HG03457 (cell line): Measurements from ENCODE around the gene ZMYND10.

Source experiments
- ATAC-seq: cut with Tn5 transposase; IDR thresholded peaks from one replicate; pipeline ENCODE4 v1.9.1; 2021; ENCODE audit warnings: moderate number of reproducible peaks; ENCODE audit not compliant: unreplicated experiment

Gene ZMYND10

GRCh38 chr3:50350213-50350526 lies 4.6 kb upstream of the ZMYND10 start:
- no peak for ATAC-seq

- ATAC-seq, result no peak
Measured at GRCh38 chr3:50347187-50347813, 1.8 kb upstream of the ZMYND10 start.

- ATAC-seq, result no peak
Measured at GRCh38 chr3:50345008-50345407, 524 bp downstream of the ZMYND10 start.

GRCh38 chr3:50342813-50343633 lies 2.5 kb downstream of the ZMYND10 start:
- no peak for ATAC-seq

GRCh38 chr3:50341996-50342650 lies 3.4 kb downstream of the ZMYND10 start:
- no peak for ATAC-seq

- ATAC-seq, result no peak
Measured at GRCh38 chr3:50341537-50341936, 4.0 kb downstream of the ZMYND10 start.

GRCh38 chr3:50340448-50341329 lies 4.8 kb downstream of the ZMYND10 start, which contains the start of gene RASSF1:
Gene RASSF1, minus strand, starts transcription at chr3:50340836. Its CDS starts 31 bp downstream, at chr3:50340805.
- no peak for ATAC-seq

- no peak for ATAC-seq
Measured at GRCh38 chr3:50340147-50340447, 5.4 kb downstream of the ZMYND10 start.

- no peak for ATAC-seq
Measured at GRCh38 chr3:50339485-50340146, 5.9 kb downstream of the ZMYND10 start.

- no peak for ATAC-seq
Measured at GRCh38 chr3:50338965-50339364, 6.6 kb downstream of the ZMYND10 start.

- ATAC-seq, result peak; percentile 48
Measured at GRCh38 chr3:50337175-50337861, 8.2 kb downstream of the ZMYND10 start.

GRCh38 chr3:50336452-50337174 lies 8.9 kb downstream of the ZMYND10 start:
- ATAC-seq, result peak; percentile 12

GRCh38 chr3:50334339-50335075 lies 11.0 kb downstream of the ZMYND10 start:
- no peak for ATAC-seq

- no peak for ATAC-seq
Measured at GRCh38 chr3:50333744-50334328, 11.7 kb downstream of the ZMYND10 start.

GRCh38 chr3:50331364-50331907 lies 14.1 kb downstream of the ZMYND10 start:
- ATAC-seq, result no peak

- no peak for ATAC-seq
Measured at GRCh38 chr3:50330330-50330729, 15.2 kb downstream of the ZMYND10 start.

GRCh38 chr3:50327943-50328691 lies 17.4 kb downstream of the ZMYND10 start, which contains the start of gene TUSC2:
Gene TUSC2, minus strand, starts transcription at chr3:50328223. Its CDS starts 124 bp downstream, at chr3:50328099.
- peak; percentile 64 for ATAC-seq
